H1 (cell line): Measurements from ENCODE around the gene PDE4D. TPM values are rescaled to one million over a fixed set of nuclear protein-coding genes. Genes with fewer than 3 reads are reported as not detected.

ENCODE experiments used
- CTCF ChIA-PET: fragments of 300-600 bp; sonication (Branson Sonifier 250); formaldehyde crosslinking; loops from one replicate; lab custom pipeline; 2021; ENCODE audit not compliant: partially characterized antibody; lab: Charles Lee
- POLR2A ChIA-PET: fragments of 300-600 bp; sonication (Branson Sonifier 250); formaldehyde crosslinking; loops from one replicate; lab custom pipeline; 2021; ENCODE audit warnings: inconsistent platforms; ENCODE audit not compliant: partially characterized antibody; lab: Charles Lee
- DNase-seq, 2 experiments: peaks; one replicate each; pipeline versions ENCODE4 v3.0.0 to v3.0.0-alpha.2; 2010 to 2022; ENCODE audit warnings: low spot score in 2 of 2, low read depth in 1 of 2, mixed read lengths in 1 of 2
- FAIRE-seq: peaks from 2 replicates; lab custom pipeline; 2011; peaks lifted over from hg19 to GRCh38; lab: Jason Lieb, UNC
- H2AFZ ChIP-seq: 2 replicates; pipeline ENCODE4 v1.8.1; 2012; ENCODE audit warnings: low read length, inconsistent platforms
- H2AK5ac ChIP-seq: 2 replicates; pipeline ENCODE4 v1.6.1; 2013; ENCODE audit warnings: low read depth, low read length
- H2BK120ac ChIP-seq: replicated peaks from 2 replicates; pipeline ENCODE3; 2013; ENCODE audit warnings: low read depth, low read length, inconsistent platforms
- H2BK12ac ChIP-seq: 2 replicates; pipeline ENCODE4 v1.6.1; 2013; ENCODE audit warnings: low read depth, low read length
- H2BK15ac ChIP-seq: 2 replicates; pipeline ENCODE4 v1.6.1; 2013; ENCODE audit warnings: low read length
- H2BK20ac ChIP-seq: 2 replicates; pipeline ENCODE4 v1.6.1; 2013; ENCODE audit warnings: low read length
- H2BK5ac ChIP-seq: 2 replicates; pipeline ENCODE4 v1.6.1; 2013; ENCODE audit warnings: low read depth, low read length
- H3K14ac ChIP-seq: 2 replicates; pipeline ENCODE4 v1.6.1; 2013; ENCODE audit warnings: inconsistent platforms; ENCODE audit not compliant: insufficient read length
- H3K18ac ChIP-seq: 2 replicates; pipeline ENCODE4 v1.6.1; 2013; ENCODE audit warnings: low read length; ENCODE audit errors: extremely low read depth
- H3K23ac ChIP-seq: 2 replicates; pipeline ENCODE4 v1.6.1; 2013; ENCODE audit warnings: inconsistent platforms; ENCODE audit not compliant: insufficient read length
- H3K23me2 ChIP-seq: 2 replicates; pipeline ENCODE4 v1.6.1; 2013; ENCODE audit warnings: low read depth, low read length
- H3K27ac ChIP-seq: 2 replicates; pipeline ENCODE4 v1.6.1; 2011; ENCODE audit warnings: low read depth, low read length, inconsistent platforms
- H3K27me3 ChIP-seq, 4 experiments: replicated peaks in 1 of 4; 1 replicate in 1 of 4; 2 replicates in 3 of 4; pipeline versions ENCODE4 v1.6.1 to v1.8.1; 2011 to 2013; ENCODE audit warnings: low read length in 3 of 4, mild to moderate bottlenecking in 3 of 4, inconsistent platforms in 2 of 4, mixed read lengths in 2 of 4, moderate library complexity in 1 of 4; ENCODE audit not compliant: control insufficient read depth in 3 of 4, insufficient read depth in 3 of 4; ENCODE audit errors: extremely low read depth in 1 of 4
- H3K36me3 ChIP-seq, 4 experiments: 2 replicates each; pipeline versions ENCODE4 v1.6.1 to v1.8.1; 2011 to 2013; ENCODE audit warnings: mild to moderate bottlenecking in 4 of 4, low read length in 3 of 4, moderate library complexity in 2 of 4, control low read depth in 1 of 4, inconsistent platforms in 1 of 4; ENCODE audit not compliant: insufficient read depth in 4 of 4, control insufficient read depth in 2 of 4
- H3K4ac ChIP-seq: replicated peaks from 2 replicates; pipeline ENCODE3; 2013; ENCODE audit warnings: low read length, low read depth, mixed read lengths, inconsistent platforms; ENCODE audit not compliant: insufficient read length
- H3K4me1 ChIP-seq, 4 experiments: replicated peaks in 1 of 4; 1 replicate in 1 of 4; 2 replicates in 3 of 4; pipeline versions ENCODE4 v1.6.1 to v1.8.1; 2011 to 2013; ENCODE audit warnings: low read length in 3 of 4, inconsistent platforms in 2 of 4, mixed read lengths in 1 of 4; ENCODE audit not compliant: insufficient read depth in 4 of 4, control insufficient read depth in 3 of 4
- H3K4me2 ChIP-seq, 2 experiments: 2 replicates each; pipeline versions ENCODE4 v1.6.1 to v1.8.1; 2011 to 2013; ENCODE audit warnings: low read depth in 2 of 2, low read length in 2 of 2, control low read depth in 1 of 2, inconsistent platforms in 1 of 2, mild to moderate bottlenecking in 1 of 2; ENCODE audit not compliant: insufficient read depth in 1 of 2
- H3K4me3 ChIP-seq, 4 experiments: fragments of 200-600, 300-600 bp in 1 of 4; sonication (generic), shearing (Covaris generic), sonication (Bioruptor Twin) in 1 of 4; 2 replicates each; pipeline versions ENCODE4 v1.5.1 to v1.8.1; 2011 to 2016; ENCODE audit warnings: low read length in 4 of 4, low read depth in 3 of 4, control low read depth in 2 of 4, inconsistent platforms in 2 of 4, mild to moderate bottlenecking in 2 of 4, mixed read lengths in 1 of 4, moderate library complexity in 1 of 4; ENCODE audit not compliant: insufficient read depth in 2 of 4; ENCODE audit errors: extremely low read depth in 1 of 4
- H3K56ac ChIP-seq: replicated peaks from 2 replicates; pipeline ENCODE3; 2013; ENCODE audit warnings: low read depth, mild to moderate bottlenecking, mixed read lengths, low read length, inconsistent platforms; ENCODE audit not compliant: insufficient read length
- H3K79me1 ChIP-seq: 2 replicates; pipeline ENCODE4 v1.6.1; 2013; ENCODE audit warnings: low read depth, low read length, control low read depth
- H3K79me2 ChIP-seq, 2 experiments: 2 replicates each; pipeline versions ENCODE4 v1.6.1 to v1.8.1; 2012 to 2013; ENCODE audit warnings: low read length in 2 of 2, mild to moderate bottlenecking in 2 of 2, inconsistent platforms in 1 of 2; ENCODE audit not compliant: insufficient read depth in 2 of 2, control insufficient read depth in 1 of 2
- H3K9ac ChIP-seq, 4 experiments: replicated peaks in 1 of 4; 1 replicate in 1 of 4; 2 replicates in 3 of 4; pipeline versions ENCODE4 v1.6.1 to v1.8.1; 2011 to 2013; ENCODE audit warnings: low read depth in 3 of 4, low read length in 3 of 4, control low read depth in 2 of 4, mild to moderate bottlenecking in 2 of 4, moderate library complexity in 2 of 4, inconsistent platforms in 1 of 4; ENCODE audit errors: extremely low read depth in 1 of 4
- H3K9me3 ChIP-seq, 2 experiments: 2 replicates each; pipeline versions ENCODE4 v1.6.1 to v1.8.1; 2012 to 2013; ENCODE audit warnings: mild to moderate bottlenecking in 2 of 2, moderate library complexity in 2 of 2, control low read depth in 1 of 2, inconsistent platforms in 1 of 2, low read depth in 1 of 2, low read length in 1 of 2, mixed read lengths in 1 of 2; ENCODE audit not compliant: insufficient read depth in 2 of 2
- H4K20me1 ChIP-seq, 2 experiments: replicated peaks in 1 of 2; 2 replicates each; pipeline versions ENCODE3 to v1.8.1; 2011 to 2013; ENCODE audit warnings: inconsistent platforms in 2 of 2, low read length in 2 of 2, mild to moderate bottlenecking in 1 of 2; ENCODE audit not compliant: insufficient read depth in 2 of 2, control insufficient read depth in 1 of 2
- H4K5ac ChIP-seq: 2 replicates; pipeline ENCODE4 v1.6.1; 2013; ENCODE audit warnings: low read length, low read depth, mixed read lengths, inconsistent platforms; ENCODE audit not compliant: insufficient read length
- H4K8ac ChIP-seq: 2 replicates; pipeline ENCODE4 v1.8.0; 2013; ENCODE audit warnings: mild to moderate bottlenecking, moderate library complexity, low read length, inconsistent platforms; ENCODE audit not compliant: insufficient read depth; ENCODE audit errors: extremely low read depth
- H4K91ac ChIP-seq: replicated peaks from 2 replicates; pipeline ENCODE3; 2013; ENCODE audit warnings: low read length, mixed read lengths, inconsistent platforms; ENCODE audit not compliant: insufficient read length
- CBX8 ChIP-seq: fragments of 300-800, 300-1000 bp; sonication (generic); IDR thresholded peaks from 2 replicates; pipeline ENCODE4 v1.7.1; 2016; ENCODE audit warnings: low read depth, low read length, borderline replicate concordance
- EZH2 ChIP-seq: fragments of 200-600 bp; sonication (generic); IDR thresholded peaks from 2 replicates; pipeline ENCODE4 v1.7.1; 2012; ENCODE audit warnings: low read depth, mild to moderate bottlenecking, moderate library complexity, low read length, inconsistent platforms; ENCODE audit not compliant: severe bottlenecking
- HDAC6 ChIP-seq: IDR thresholded peaks from one replicate; pipeline ENCODE4 v1.7.1; 2012; ENCODE audit warnings: low read depth, mild to moderate bottlenecking, inconsistent platforms, low read length, moderate library complexity
- SIN3A ChIP-seq, 2 experiments: IDR thresholded peaks in 1 of 2; conservative IDR thresholded peaks in 1 of 2; 2 replicates each; pipeline ENCODE4 v1.6.1; 2011 to 2012; ENCODE audit warnings: low read length in 2 of 2, improper control_type of control experiment in 1 of 2, low read depth in 1 of 2, mild to moderate bottlenecking in 1 of 2
- SIRT6 ChIP-seq: IDR thresholded peaks from one replicate; pipeline ENCODE4 v1.7.1; 2012; ENCODE audit warnings: low read length, inconsistent platforms
- WGBS, 2 experiments: shearing (Covaris generic) in 1 of 2; methylation state at CpG; one replicate each; pipeline versions ENCODE4 v1.1.6 to v1.1.7; 2013 to 2015; ENCODE audit warnings: low lambda C conversion rate in 2 of 2, mixed read lengths in 2 of 2, inconsistent platforms in 1 of 2, low coverage in 1 of 2, missing lambda C conversion rate in 1 of 2; ENCODE audit not compliant: insufficient replicate concordance in 2 of 2, insufficient coverage in 1 of 2, insufficient read length in 1 of 2; ENCODE audit errors: extremely low coverage in 1 of 2, missing lambda C conversion rate in 1 of 2; 5-methylcytosine and 5-hydroxymethylcytosine counted together
- polyA plus RNA-seq, 7 experiments: library from polyadenylated mRNA; depleted of rRNA in 3 of 7; stranded (reverse) in 5 of 7; unstranded in 2 of 7; fragments of >200 nt in 5 of 7; fragments of 200-250 nt in 2 of 7; gene quantifications; 1 replicate in 5 of 7; 2 replicates in 1 of 7; 4 replicates in 1 of 7; pipeline versions ENCODE4 v1.2.1 to v1.2.3, GENCODE V29; 2011 to 2013; ENCODE audit warnings: missing spikeins in 2 of 7, mixed read lengths in 2 of 7
- total RNA-seq: library from RNA; stranded (reverse); fragmentation: NEBNext Ultra II Directional; extraction: Animal tissue kit (Norgen Biotek cat#: 25700); gene quantifications from 2 replicates; pipeline ENCODE4 v1.2.1, GENCODE V29; 2021

The PDE4D gene
- total and polyA plus RNA-seq, 2 of the 8 experiments (the other 6 are each of a cell fraction or from before 2014, with no cell fraction given), result 2.3 to 3.7 TPM

DNA sequence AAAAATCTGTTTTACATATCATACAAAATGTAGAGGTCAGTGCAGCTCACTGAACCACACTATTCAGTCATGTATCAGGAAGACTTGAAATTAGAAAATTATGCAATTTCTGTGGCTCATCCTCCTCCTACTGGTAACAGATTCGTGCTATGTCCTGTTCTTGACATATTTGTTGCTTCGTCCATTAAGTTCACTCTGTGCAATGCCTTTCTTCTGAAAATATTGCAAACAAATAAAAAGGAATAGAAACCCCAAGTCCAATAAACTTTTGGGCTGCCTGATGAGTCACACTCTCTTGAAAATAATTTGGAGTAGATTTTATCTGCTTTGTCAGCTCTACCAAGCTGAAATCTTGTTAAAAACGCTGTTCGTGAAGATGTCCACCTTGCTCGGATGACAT is 919.4 kb downstream of the PDE4D start:
- no peak overlapping the region for H3K4ac ChIP-seq
- no peaks in the 10 kb centered on the region for H4K20me1 ChIP-seq
- no peak overlapping the region for H2BK120ac ChIP-seq
- H3K14ac ChIP-seq, result no peak overlapping the region
- no peaks in the 10 kb centered on the region for H3K79me1 ChIP-seq
- no peaks in the 10 kb centered on the region for H3K9me3 ChIP-seq
- no peak overlapping the region for H2AK5ac ChIP-seq
- no peak overlapping the region for H3K23ac ChIP-seq
- WGBS, 2 experiments, result 95% methylated on average over 5 of the region's 5 CpGs; no CpG with 5 or more reads in 1 of the 2 experiments
- no peak overlapping the region for H3K9ac ChIP-seq
- H4K5ac ChIP-seq, result no peak overlapping the region
- no peak overlapping the region for H2BK15ac ChIP-seq
- ChIA-PET CTCF (interaction anchor here (2.9 kb wide), 1 partner anchor 83 kb away, joined by 6 read pairs; no protein-coding TSS in a partner anchor), POLR2A (no interaction called here)
- DNase-seq (no peak), FAIRE-seq (no peak)
- H2BK12ac ChIP-seq, result no peak overlapping the region
- no peaks in the 10 kb centered on the region for H3K23me2 ChIP-seq
- H2BK20ac ChIP-seq, result no peak overlapping the region
- no peaks in the 10 kb centered on the region for H3K79me2 ChIP-seq
- no peak overlapping the region for H3K18ac ChIP-seq
- no peaks in the 10 kb centered on the region for H3K27me3 ChIP-seq
- H2AFZ ChIP-seq, result no peak overlapping the region
- no peak overlapping the region for H2BK5ac ChIP-seq
- no peak overlapping the region for H3K56ac ChIP-seq
- no peaks in the 10 kb centered on the region for H3K4me1 ChIP-seq
- H3K36me3 ChIP-seq, result no peaks in the 10 kb centered on the region
- no peak overlapping the region for H3K4me2 ChIP-seq
- H4K91ac ChIP-seq, result no peak overlapping the region
- H4K8ac ChIP-seq, result no peak overlapping the region
- H3K27ac ChIP-seq, result no peak overlapping the region
- H3K4me3 ChIP-seq, result no peak overlapping the region
- TF ChIP-seq CBX8, result no peak
- TF ChIP-seq SIN3A (conservative IDR thresholded peaks at IDR 0.05 in 1 of 2, IDR thresholded peaks at IDR 0.05 in 1 of 2; ENCODE audit: low read depth in 1 of 2, low read length in 2 of 2), result no peak
- no peak for TF ChIP-seq EZH2
- TF ChIP-seq HDAC6, result no peak
- no peak for TF ChIP-seq SIRT6
